GM12892 (cell line): ENCODE data around the gene CEP112.

Source experiments
- POLR2A ChIP-seq: IDR thresholded peaks from 2 replicates; pipeline ENCODE4 v1.6.1; 2011; ENCODE audit warnings: low read depth, low read length, control low read depth
- POLR2AphosphoS5 ChIP-seq: IDR thresholded peaks from 2 replicates; pipeline ENCODE4 v1.6.1; 2011; ENCODE audit warnings: low read depth, low read length, control low read depth
- TAF1 ChIP-seq: IDR thresholded peaks from 2 replicates; pipeline ENCODE4 v1.6.1; 2011; ENCODE audit warnings: low read depth, mild to moderate bottlenecking, control low read depth, low read length, borderline replicate concordance

- TF ChIP-seq POLR2AphosphoS5 (no peak), TAF1 (no peak), POLR2A (no peak)
Observed at GRCh38 chr17:66177048-66177447, 14.9 kb downstream of the CEP112 start.
